Measurements from ENCODE around the gene STPG3. TPM values are rescaled to one million over a fixed set of nuclear protein-coding genes. Genes with fewer than 3 reads are reported as not detected.

Gene STPG3
- total and polyA plus RNA-seq, 2 of the 13 experiments (the other 11 are each of a cell fraction or from before 2014, with no cell fraction given): not detected

DNA sequence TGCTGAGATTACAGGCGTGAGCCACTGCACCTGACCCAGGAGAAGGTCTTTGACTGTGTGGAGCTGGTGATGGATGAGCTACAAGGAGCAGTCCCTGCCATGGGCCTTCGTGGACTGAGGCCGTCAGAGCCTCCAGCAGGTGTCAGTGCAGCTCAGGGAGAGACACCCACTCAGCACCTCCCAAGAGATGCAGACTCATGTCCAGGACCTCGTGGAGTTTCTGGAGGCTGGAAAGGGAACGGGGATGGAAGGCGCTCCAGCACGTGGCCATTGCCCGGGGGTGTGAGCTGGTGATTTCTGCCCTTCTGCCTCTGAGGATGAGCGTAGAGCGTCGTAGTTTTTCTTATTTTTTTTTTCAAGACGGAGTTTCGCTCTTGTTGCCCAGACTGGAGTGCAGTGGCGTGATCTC is 35.9 kb downstream of the STPG3 start (continued):
- TF ChIP-seq, protein P1, sequence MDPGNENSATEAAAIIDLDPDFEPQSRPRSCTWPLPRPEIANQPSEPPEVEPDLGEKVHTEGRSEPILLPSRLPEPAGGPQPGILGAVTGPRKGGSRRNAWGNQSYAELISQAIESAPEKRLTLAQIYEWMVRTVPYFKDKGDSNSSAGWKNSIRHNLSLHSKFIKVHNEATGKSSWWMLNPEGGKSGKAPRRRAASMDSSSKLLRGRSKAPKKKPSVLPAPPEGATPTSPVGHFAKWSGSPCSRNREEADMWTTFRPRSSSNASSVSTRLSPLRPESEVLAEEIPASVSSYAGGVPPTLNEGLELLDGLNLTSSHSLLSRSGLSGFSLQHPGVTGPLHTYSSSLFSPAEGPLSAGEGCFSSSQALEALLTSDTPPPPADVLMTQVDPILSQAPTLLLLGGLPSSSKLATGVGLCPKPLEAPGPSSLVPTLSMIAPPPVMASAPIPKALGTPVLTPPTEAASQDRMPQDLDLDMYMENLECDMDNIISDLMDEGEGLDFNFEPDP (CRISPR knock-in tag; conservative IDR thresholded peaks at IDR 0.05): no peak
- TF ChIP-seq TCF12 (IDR thresholded peaks at IDR 0.05) (no peak), TCF12 (CRISPR knock-in tag; IDR thresholded peaks at IDR 0.05) (no peak), ZNF24 (IDR thresholded peaks at IDR 0.05) (no peak), TGIF2 (CRISPR knock-in tag; IDR thresholded peaks at IDR 0.05) (no peak; the same call in 1 of the 2 replicates), ZSCAN12 (CRISPR knock-in tag; IDR thresholded peaks at IDR 0.05) (no peak), ZNF296 (CRISPR knock-in tag; conservative IDR thresholded peaks at IDR 0.05) (no peak), NBN (conservative IDR thresholded peaks at IDR 0.05) (no peak), ZNF350 (CRISPR knock-in tag; IDR thresholded peaks at IDR 0.05; ENCODE audit: borderline replicate concordance, low read depth) (peak; percentile 25; the same call in 1 of the 2 replicates), ZNF282 (IDR thresholded peaks at IDR 0.05; ENCODE audit: partially characterized antibody) (no peak), ZNF850 (CRISPR knock-in tag; conservative IDR thresholded peaks at IDR 0.05) (no peak), ZNF274 (CRISPR knock-in tag; IDR thresholded peaks at IDR 0.05) (no peak), WIZ (CRISPR knock-in tag; IDR thresholded peaks at IDR 0.05) (no peak), SMARCC2 (IDR thresholded peaks at IDR 0.05) (no peak), ZNF264 (CRISPR knock-in tag; IDR thresholded peaks at IDR 0.05) (no peak), RFX3 (CRISPR knock-in tag; IDR thresholded peaks at IDR 0.05) (no peak), ERF (CRISPR knock-in tag; IDR thresholded peaks at IDR 0.05) (0 out of 2 replicates have a peak, but pooled peaks have one; percentile 33), MIXL1 (CRISPR knock-in tag; IDR thresholded peaks at IDR 0.05) (no peak), CEBPB (IDR thresholded peaks at IDR 0.05; ENCODE audit: borderline replicate concordance, low read depth, low read length) (no peak), SMC3 (IDR thresholded peaks at IDR 0.05; ENCODE audit: low read length) (peak; percentile 59), CCAR2 (optimal IDR thresholded peaks at IDR 0.05; ENCODE audit: low read depth, low read length) (no peak), RAD21 (CRISPR knock-in tag; IDR thresholded peaks at IDR 0.05) (peak; percentile 84), ZNF724P (CRISPR knock-in tag; IDR thresholded peaks at IDR 0.05; ENCODE audit: borderline replicate concordance) (no peak), ZFX (CRISPR knock-in tag; IDR thresholded peaks at IDR 0.05; ENCODE audit: low read depth) (peak; percentile 46; the same call in 1 of the 2 replicates), RFX1 (IDR thresholded peaks at IDR 0.05) (no peak), ZNF768 (CRISPR knock-in tag; IDR thresholded peaks at IDR 0.05) (no peak)
- TF ChIP-seq, protein P2, sequence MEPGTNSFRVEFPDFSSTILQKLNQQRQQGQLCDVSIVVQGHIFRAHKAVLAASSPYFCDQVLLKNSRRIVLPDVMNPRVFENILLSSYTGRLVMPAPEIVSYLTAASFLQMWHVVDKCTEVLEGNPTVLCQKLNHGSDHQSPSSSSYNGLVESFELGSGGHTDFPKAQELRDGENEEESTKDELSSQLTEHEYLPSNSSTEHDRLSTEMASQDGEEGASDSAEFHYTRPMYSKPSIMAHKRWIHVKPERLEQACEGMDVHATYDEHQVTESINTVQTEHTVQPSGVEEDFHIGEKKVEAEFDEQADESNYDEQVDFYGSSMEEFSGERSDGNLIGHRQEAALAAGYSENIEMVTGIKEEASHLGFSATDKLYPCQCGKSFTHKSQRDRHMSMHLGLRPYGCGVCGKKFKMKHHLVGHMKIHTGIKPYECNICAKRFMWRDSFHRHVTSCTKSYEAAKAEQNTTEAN (CRISPR knock-in tag; conservative IDR thresholded peaks at IDR 0.05): no peak
- TF ChIP-seq, protein P3, sequence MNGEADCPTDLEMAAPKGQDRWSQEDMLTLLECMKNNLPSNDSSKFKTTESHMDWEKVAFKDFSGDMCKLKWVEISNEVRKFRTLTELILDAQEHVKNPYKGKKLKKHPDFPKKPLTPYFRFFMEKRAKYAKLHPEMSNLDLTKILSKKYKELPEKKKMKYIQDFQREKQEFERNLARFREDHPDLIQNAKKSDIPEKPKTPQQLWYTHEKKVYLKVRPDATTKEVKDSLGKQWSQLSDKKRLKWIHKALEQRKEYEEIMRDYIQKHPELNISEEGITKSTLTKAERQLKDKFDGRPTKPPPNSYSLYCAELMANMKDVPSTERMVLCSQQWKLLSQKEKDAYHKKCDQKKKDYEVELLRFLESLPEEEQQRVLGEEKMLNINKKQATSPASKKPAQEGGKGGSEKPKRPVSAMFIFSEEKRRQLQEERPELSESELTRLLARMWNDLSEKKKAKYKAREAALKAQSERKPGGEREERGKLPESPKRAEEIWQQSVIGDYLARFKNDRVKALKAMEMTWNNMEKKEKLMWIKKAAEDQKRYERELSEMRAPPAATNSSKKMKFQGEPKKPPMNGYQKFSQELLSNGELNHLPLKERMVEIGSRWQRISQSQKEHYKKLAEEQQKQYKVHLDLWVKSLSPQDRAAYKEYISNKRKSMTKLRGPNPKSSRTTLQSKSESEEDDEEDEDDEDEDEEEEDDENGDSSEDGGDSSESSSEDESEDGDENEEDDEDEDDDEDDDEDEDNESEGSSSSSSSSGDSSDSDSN (CRISPR knock-in tag; IDR thresholded peaks at IDR 0.05): peak; percentile 47; the same call in 1 of the 2 replicates
- TF ChIP-seq, protein P4, sequence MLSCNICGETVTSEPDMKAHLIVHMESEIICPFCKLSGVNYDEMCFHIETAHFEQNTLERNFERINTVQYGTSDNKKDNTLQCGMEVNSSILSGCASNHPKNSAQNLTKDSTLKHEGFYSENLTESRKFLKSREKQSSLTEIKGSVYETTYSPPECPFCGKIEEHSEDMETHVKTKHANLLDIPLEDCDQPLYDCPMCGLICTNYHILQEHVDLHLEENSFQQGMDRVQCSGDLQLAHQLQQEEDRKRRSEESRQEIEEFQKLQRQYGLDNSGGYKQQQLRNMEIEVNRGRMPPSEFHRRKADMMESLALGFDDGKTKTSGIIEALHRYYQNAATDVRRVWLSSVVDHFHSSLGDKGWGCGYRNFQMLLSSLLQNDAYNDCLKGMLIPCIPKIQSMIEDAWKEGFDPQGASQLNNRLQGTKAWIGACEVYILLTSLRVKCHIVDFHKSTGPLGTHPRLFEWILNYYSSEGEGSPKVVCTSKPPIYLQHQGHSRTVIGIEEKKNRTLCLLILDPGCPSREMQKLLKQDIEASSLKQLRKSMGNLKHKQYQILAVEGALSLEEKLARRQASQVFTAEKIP (CRISPR knock-in tag; IDR thresholded peaks at IDR 0.05; ENCODE audit: borderline replicate concordance): no peak

Measured in HepG2 (cell line).